Endometrial microvascular endothelial cells (primary cell): ENCODE measurements around the gene ZNF334. TPM values are rescaled to one million over a fixed set of nuclear protein-coding genes. Genes with fewer than 3 reads are reported as not detected.

Experiments used
- in situ Hi-C: cut with HindIII; loops from 2 replicates; pipeline ENCODE4 v1.10.0; 2017; ENCODE audit warnings: low sequenced_read_pairs, low pct_unique_long_range_greater_than_20kb; ENCODE audit errors: inconsistent ontology term
- total RNA-seq: library from RNA; depleted of rRNA; stranded (reverse); fragments of >200 nt; gene quantifications from one replicate; pipeline ENCODE4 v1.2.3, GENCODE V29; 2015; ENCODE audit errors: inconsistent ontology term

ZNF334 gene
- total RNA-seq, 1 donor from 2014 or later: 0.19 TPM

- in situ Hi-C loops: no loop called here
Measured at GRCh38 chr20:46546936-46547335, 33.6 kb upstream of the ZNF334 start.

GRCh38 chr20:46546298-46546697, 32.9 kb upstream of the ZNF334 start:
- in situ Hi-C loops: no loop called here

DNA sequence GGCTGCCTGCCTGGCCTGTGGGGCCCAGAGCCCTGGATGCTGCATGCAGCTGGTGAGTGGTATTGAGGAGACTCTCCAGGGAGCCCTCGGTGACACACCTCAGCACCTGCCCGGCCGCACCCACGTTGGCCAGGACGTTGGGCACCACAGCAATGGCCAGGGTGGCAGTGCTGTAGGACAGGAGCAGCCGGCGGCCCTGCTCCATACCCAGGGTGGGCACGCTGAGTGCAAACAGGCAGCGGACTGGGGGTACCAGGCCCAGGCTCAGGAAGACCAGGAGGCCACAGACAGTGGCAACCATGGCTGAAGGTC, 32.4 kb upstream of the ZNF334 start:
- in situ Hi-C loops: no loop called here

GRCh38 chr20:46545077-46545826, 31.9 kb upstream of the ZNF334 start:
- in situ Hi-C loops: no loop called here

DNA sequence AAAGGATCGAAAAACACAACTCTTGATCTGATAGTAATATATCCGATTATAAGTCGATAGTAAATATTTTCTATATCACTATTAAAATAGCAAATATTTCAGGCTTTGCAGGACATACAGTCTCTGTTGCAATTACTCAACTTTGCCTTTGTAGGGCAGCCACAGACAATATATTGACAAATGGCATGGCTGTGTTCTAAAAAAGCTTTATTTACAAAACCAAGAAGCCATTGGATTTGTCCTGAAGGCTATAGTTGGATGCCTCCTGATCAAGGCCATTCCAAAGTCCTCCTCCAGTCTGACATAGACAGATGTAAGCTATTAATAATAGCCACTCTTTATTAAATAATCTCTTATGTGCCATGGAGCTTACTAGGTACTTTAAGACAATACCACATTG, 31.2 kb upstream of the ZNF334 start:
- in situ Hi-C loops: no loop called here

- in situ Hi-C loops: no loop called here
Measured at GRCh38 chr20:46543959-46544358, 30.6 kb upstream of the ZNF334 start.

- in situ Hi-C loops: no loop called here
Measured at GRCh38 chr20:46543033-46543432, 29.7 kb upstream of the ZNF334 start.

- in situ Hi-C loops: no loop called here
Measured at GRCh38 chr20:46541229-46541935, 28.0 kb upstream of the ZNF334 start.

DNA sequence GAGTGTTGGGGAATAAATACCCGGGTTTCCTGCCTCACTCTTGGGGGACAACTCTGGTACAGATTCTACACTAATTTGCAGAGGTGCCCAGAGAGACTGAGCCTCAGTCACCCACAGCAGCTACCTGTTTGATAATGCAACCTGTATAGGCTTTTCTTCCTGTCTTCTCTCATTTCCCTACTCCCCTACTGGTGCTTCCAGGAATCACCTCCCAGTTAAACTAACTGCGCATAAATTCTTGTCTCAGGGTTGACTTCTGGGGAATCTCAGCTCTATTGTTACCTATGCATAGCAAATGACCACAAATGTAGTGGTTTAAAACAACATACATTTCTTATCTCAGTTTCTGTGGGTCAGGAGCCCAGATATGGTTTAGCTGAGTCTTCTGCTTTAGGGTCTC, 25.8 kb upstream of the ZNF334 start:
- in situ Hi-C loops: no loop called here

DNA sequence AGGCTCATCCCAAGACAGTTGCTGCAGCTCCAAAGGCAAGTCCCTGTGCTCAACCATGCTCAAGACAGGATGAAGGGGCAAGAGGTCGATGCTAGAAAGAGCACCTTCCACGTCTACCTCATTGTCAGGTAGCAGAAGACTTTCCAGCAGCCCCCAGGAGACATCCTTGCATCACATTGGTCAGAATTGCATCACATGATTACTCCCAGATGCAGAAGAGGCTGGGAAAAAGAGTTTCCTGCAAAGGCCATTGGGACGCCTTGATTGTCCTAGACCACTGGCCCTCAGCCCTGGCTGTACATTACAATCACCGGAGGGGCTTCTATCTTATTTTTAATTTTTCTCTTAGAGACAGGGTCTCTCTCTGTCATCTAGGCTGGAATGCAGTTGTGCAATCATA, 17.3 kb upstream of the ZNF334 start:
- in situ Hi-C loops: no loop called here

GRCh38 chr20:46523696-46524328, 10.5 kb upstream of the ZNF334 start:
- in situ Hi-C loops: no loop called here

DNA sequence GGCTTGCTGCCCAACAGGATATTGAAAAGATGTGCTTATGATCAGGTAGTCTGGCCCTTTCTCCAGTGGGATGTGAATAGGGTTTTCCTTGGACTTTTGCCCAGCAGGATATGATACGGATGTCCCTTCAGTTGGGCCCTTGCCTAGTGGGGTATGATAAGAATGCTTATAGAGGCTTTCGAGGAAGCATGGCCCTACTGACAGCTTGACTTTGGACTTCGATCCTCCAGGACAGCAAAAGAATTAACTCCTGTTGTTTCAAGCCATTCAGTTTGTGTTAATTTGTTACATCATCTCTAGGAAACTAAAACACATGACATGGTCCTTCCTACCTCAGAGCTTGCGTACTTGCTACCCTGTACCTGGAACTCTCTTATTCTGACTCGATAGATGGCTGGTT, 9.7 kb upstream of the ZNF334 start:
- in situ Hi-C loops: no loop called here

- in situ Hi-C loops: no loop called here
Measured at GRCh38 chr20:46520976-46521579, 7.7 kb upstream of the ZNF334 start.

- in situ Hi-C loops: no loop called here
Measured at GRCh38 chr20:46520540-46520939, 7.2 kb upstream of the ZNF334 start.

DNA sequence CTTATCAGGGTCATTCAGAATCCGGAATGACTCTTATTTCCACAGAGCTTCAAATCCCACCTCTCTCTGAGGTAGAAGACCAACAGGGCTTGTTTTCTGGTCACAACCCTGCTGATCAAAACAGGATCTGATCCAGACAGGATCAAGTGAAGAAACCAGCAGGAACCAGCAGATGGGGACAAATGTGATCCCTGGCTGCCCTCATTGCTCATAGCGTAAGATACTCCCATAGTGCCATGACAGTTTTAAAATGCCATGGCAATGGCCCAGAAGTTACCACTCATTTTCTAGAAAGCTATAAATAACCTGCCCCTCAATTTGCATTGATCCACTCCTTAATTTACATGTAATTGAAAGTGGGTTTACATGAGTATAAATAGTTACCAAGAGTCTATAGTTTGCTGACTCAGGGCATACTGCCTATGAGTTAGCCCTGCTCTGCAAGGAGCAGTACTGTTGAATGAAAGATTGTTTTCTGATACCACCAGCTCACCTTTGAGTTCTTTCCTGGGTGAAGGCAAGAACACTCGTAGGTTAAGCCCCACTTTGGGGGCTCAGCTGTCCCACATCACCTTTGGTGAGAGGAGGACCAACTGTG, 6.2 kb upstream of the ZNF334 start:
- in situ Hi-C loops: no loop called here

GRCh38 chr20:46509523-46509922, 3.8 kb downstream of the ZNF334 start:
- in situ Hi-C loops: no loop called here

- in situ Hi-C loops: no loop called here
Measured at GRCh38 chr20:46507760-46508407, 5.5 kb downstream of the ZNF334 start.

DNA sequence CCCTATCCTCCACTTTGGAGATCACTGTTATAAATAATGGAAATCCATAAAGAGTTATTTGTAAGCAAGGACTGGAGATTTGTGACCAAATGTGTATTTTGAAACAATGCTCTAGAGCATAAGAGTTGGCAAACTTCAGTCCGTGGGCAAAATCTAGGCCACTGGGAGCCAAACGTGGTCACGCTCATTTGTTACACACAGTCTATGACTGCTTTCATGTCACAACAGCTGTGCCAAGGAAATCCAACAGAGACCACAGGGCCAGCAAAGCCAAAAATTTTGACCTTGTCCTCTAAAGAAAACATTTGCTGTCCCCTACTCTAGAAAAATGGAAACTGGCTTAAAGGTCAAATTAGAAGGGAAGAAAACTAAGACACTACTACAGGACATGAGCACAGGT, 7.9 kb downstream of the ZNF334 start:
- in situ Hi-C loops: no loop called here

DNA sequence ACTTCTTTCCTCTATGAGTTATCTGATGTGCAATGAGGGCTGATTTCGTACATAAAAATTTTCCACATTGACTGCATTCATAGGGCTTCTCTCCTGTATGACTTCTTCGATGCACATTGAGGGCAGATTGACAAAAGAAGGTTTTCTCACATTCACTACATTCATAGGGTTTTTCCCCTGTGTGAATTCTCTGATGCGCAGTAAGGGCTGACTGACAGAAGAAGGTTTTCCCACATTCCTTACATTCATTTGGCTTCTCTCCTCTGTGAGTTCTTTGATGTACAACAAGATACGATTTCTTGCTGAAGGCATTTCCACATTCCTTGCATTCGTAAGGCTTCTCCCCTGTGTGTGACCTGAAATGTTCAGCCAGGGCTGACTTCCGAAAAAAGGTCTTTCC, 11.4 kb downstream of the ZNF334 start:
- in situ Hi-C loops: no loop called here
